ENCODE results near the gene STK35. TPM values are rescaled to one million over a fixed set of nuclear protein-coding genes. Genes with fewer than 3 reads are reported as not detected.

The STK35 gene
- total and polyA plus RNA-seq, 2 experiments from 2014 or later, result 14.2 to 59.7 TPM

- no peak for TF ChIP-seq ZNF462 (CRISPR knock-in tag; IDR thresholded peaks at IDR 0.05)
- no peak for TF ChIP-seq EZH2 (IDR thresholded peaks at IDR 0.05; ENCODE audit: low read depth, unreplicated experiment)
- no peak for TF ChIP-seq REST (IDR thresholded peaks at IDR 0.05; ENCODE audit: unreplicated experiment)
- no peak for TF ChIP-seq ZNF331 (CRISPR knock-in tag; IDR thresholded peaks at IDR 0.05; ENCODE audit: low read depth)
- no peak for TF ChIP-seq ZNF114 (CRISPR knock-in tag; IDR thresholded peaks at IDR 0.05)
These were observed 62.1 kb downstream of the STK35 start (continued) for GRCh38 chr20:2163757-2164156.

GRCh38 chr20:2164421-2164820 lies 62.8 kb downstream of the STK35 start:
- Histone ChIP-seq H2AFZ (no peak overlapping the region), H3K4me2 (no peak overlapping the region)

More at GRCh38 chr20:2164421-2164820, 62.8 kb downstream of the STK35 start:
- Histone ChIP-seq H4K20me1 (replicated peaks; ENCODE audit: insufficient read depth) (no peaks in the 10 kb centered on the region), H3K9me2 (ENCODE audit: insufficient read depth) (0 out of 2 replicates have a peak, but pooled peaks cover 2% of the 10 kb centered on the region), H3K27ac (ENCODE audit: low read depth) (no peak overlapping the region), H3K4me3 (no peak overlapping the region), H3F3A (replicated peaks; ENCODE audit: low read depth) (no peaks in the 10 kb centered on the region), H3K4me1 (ENCODE audit: insufficient read depth) (0 out of 2 replicates have a peak, but pooled peaks cover 8% of the 10 kb centered on the region), H3K27me3 (ENCODE audit: insufficient read depth) (no peaks in the 10 kb centered on the region), H3K79me2 (replicated peaks; ENCODE audit: insufficient read depth) (no peaks in the 10 kb centered on the region), H3K36me3 (ENCODE audit: insufficient read depth) (no peaks in the 10 kb centered on the region)
- Mint-ChIP-seq H3K4me3 (no peak overlapping the region), H3K27ac (no peak overlapping the region), H3K9me3 (no peaks in the 10 kb centered on the region), H3K4me1 (peaks cover 9% of the 10 kb centered on the region), H3K27me3 (ENCODE audit: insufficient read depth, low read depth, poor library complexity) (peaks cover 15% of the 10 kb centered on the region), H3K36me3 (ENCODE audit: low read depth) (no peaks in the 10 kb centered on the region)
- ATAC-seq (no peak), DNase-seq (ENCODE audit: low spot score) (no peak)
- TF ChIP-seq JUNB (IDR thresholded peaks at IDR 0.05; ENCODE audit: unreplicated experiment), result no peak
- TF ChIP-seq EZH2 (IDR thresholded peaks at IDR 0.05; ENCODE audit: low read depth, unreplicated experiment), result no peak
- TF ChIP-seq ZNF114 (CRISPR knock-in tag; IDR thresholded peaks at IDR 0.05), result no peak
- TF ChIP-seq CTCF (conservative IDR thresholded peaks at IDR 0.05; ENCODE audit: low read depth in 2 of 2), result no peak
- TF ChIP-seq CREB1 (CRISPR knock-in tag; IDR thresholded peaks at IDR 0.05; ENCODE audit: low read depth), result no peak
- no peak for TF ChIP-seq EZH2phosphoT487 (IDR thresholded peaks at IDR 0.05; ENCODE audit: unreplicated experiment)
- no peak for TF ChIP-seq ETS1 (IDR thresholded peaks at IDR 0.05)
